GM21447 (cell line): Measurements from ENCODE around the gene MAGEA9.
"Not testable (repeated sequence)": the region's sequence is repeated elsewhere in the genome, so short reads cannot be mapped to it uniquely, and the experiment has no call there.

ENCODE experiments used
- ATAC-seq: cut with Tn5 transposase; IDR thresholded peaks from one replicate; pipeline ENCODE4 v1.9.1; 2021; ENCODE audit not compliant: unreplicated experiment

The MAGEA9 gene, protein sequence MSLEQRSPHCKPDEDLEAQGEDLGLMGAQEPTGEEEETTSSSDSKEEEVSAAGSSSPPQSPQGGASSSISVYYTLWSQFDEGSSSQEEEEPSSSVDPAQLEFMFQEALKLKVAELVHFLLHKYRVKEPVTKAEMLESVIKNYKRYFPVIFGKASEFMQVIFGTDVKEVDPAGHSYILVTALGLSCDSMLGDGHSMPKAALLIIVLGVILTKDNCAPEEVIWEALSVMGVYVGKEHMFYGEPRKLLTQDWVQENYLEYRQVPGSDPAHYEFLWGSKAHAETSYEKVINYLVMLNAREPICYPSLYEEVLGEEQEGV

DNA sequence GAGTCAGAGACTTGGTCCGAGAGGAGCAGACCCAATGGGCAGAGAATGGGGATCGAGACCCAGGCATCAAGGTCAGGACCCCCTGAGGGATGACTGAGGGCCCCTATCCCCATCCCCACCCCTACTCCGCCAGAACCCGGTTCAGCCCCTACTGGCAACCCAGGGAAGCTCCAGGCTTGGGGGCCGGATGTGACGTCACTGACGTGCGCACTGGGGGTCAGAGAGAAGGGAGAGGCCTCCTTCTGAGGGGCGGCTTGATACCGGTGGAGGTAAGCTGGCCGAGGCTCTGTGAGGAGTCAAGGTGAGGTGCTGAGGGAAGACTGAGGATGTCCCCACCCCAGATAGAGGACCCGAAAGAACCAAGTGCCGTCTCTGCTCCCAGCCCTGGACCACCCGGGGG is at the start of gene MAGEA9:
Gene MAGEA9, plus strand, starts transcription at position 204 of the 400 bp plus-strand sequence. CDS start 4,281 bp downstream, outside the sequence.
- not testable (repeated sequence) for ATAC-seq

GRCh38 chrX:149742269-149742668 is 39.5 kb upstream of the MAGEA9 start:
- not testable (repeated sequence) for ATAC-seq

DNA sequence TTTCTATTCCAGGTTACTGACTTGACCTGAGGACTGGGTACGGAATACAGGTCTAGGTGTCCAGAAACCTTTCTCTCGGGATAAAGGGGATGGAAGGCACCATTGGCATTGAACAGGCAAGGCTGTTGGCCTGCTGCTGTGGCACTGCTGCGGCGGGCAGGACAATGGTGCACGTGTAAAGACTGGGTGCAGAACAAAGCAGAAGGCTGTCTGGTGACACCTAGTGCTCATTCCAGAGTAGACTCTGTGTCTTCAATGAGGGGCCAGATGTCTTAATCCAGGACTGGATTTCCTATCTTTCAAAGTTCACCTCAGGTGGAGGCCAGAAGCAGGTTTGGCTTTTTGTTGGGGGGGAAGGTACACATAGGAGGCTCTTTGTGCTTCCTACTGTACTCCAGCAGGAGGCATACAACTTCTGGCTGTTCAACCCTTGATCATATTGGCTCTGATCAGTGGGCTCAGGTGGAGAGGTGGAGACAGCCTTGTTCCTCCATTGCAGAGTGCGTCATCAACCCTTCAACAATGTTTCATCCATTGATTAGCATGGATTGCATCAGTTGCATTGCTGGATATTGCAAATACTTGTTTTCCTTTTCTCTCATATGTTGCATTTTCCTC is 35.2 kb upstream of the MAGEA9 start:
- ATAC-seq, result not testable (repeated sequence)

GRCh38 chrX:149757206-149758067 is 24.3 kb upstream of the MAGEA9 start:
- ATAC-seq, result no peak

- ATAC-seq, result no peak
These were observed 23.5 kb upstream of the MAGEA9 start for GRCh38 chrX:149758068-149758714.

GRCh38 chrX:149758715-149759078 is 23.0 kb upstream of the MAGEA9 start:
- not testable (repeated sequence) for ATAC-seq

DNA sequence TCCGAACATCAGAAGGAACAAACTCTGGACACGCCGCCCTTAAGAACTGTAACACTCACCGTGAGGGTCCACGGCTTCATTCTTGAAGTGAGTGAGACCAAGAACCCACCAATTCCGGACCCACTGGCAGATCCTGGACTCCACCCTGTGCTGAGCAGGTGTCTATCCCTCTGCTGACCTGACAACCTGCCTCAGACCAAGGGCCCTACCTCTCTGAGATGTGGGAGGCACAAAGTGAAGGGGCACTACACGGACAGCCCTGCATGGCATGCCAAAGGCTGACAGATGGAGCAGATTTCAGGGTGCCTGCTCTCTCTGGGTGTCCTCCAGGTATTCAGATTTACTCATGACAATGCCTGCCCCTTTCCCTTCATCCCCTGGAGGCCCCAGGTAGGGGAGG is 21.9 kb upstream of the MAGEA9 start:
- no peak for ATAC-seq

GRCh38 chrX:149760965-149761364 is 20.8 kb upstream of the MAGEA9 start:
- ATAC-seq, result no peak

- not testable (repeated sequence) for ATAC-seq
These were observed 19.7 kb upstream of the MAGEA9 start for GRCh38 chrX:149761858-149762674.

- ATAC-seq, result no peak
These were observed 18.8 kb upstream of the MAGEA9 start for GRCh38 chrX:149762696-149763614.

DNA sequence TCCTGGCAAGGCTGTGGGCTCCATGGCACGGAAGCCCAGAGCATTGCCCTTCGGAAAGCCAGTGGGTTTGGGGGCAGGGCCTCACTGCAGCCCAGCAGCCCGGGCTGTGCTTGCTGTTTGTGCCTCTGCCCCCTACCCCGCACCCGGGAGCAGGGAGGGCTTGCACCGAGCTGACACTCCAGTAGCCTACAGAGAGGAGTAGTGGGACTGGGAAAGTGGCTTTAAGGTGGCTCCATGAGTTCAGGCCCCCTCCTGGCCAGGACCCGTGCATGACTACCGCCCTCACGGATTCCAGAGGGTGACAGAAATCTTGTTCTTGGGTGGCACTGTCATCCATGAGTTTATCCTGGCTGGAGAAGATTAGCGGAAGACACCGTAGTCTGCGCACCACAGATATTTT is 11.4 kb upstream of the MAGEA9 start:
- ATAC-seq, result not testable (repeated sequence)

- not testable (repeated sequence) for ATAC-seq
These were observed 8.7 kb upstream of the MAGEA9 start for GRCh38 chrX:149773026-149773425.

DNA sequence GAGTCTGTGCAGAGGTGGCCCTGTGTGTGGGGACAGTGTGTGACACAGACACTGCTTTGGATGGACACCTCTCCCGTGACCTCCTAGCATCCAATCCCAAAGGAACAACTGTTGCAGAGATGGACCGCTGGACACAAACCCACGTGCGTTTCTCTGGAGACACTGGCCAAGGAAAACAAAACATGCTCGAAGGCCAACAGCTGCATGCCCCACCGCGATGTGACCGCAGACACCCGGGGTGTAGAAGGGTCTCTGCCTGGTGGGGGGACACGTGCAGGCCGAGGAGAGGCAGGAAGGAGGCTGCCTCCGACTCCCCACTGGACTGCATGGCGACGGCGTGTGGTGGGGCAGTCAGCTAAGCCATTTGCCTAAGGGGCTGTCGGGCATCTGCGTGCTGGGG is 8.0 kb upstream of the MAGEA9 start, which contains the start of gene HSFX1:
Gene HSFX1, plus strand, starts transcription at position 301 of the 400 bp plus-strand sequence. CDS start 614 bp downstream, outside the sequence.
- not testable (repeated sequence) for ATAC-seq

GRCh38 chrX:149777999-149778398 is 3.7 kb upstream of the MAGEA9 start:
- not testable (repeated sequence) for ATAC-seq

DNA sequence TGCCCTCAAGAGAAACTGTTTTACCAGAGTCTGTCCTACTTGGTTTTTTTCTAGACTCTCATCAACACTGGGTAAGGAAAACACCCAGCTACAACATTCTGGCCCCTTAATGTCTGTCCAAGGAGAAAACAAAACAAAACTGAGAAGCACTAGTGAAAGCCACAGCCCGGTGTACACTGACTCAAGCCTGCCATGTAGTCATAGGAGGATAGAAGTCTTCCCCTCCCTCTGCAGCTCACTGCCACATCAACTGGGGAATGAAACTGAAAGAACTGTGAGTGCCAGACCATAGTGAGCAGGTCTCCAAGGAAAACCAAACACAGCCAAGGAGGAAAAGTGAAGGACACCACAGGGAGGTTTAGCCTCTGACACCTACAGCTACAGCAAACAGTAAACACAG is 13.8 kb downstream of the MAGEA9 start:
- peak; percentile 98 for ATAC-seq

GRCh38 chrX:149799095-149799714 is 17.5 kb downstream of the MAGEA9 start:
- no peak for ATAC-seq

DNA sequence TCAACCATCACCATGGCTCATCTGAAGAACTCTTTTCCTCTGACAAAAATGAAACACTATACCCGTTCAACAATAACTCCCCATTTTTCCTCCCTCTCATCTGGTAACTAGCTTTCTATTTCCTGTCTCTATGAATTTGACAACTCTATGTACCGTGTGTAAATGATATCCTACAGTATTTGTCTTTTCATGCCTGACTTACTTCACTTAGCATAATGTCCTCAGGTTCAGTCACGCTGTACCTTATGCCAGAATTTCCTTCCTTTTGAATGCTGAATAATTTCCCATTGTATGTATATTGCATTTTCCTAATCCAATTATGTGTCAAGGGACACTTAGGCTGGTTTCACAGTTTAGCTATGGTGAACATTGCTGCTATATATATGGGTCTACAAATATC is 18.2 kb downstream of the MAGEA9 start:
- no peak for ATAC-seq

DNA sequence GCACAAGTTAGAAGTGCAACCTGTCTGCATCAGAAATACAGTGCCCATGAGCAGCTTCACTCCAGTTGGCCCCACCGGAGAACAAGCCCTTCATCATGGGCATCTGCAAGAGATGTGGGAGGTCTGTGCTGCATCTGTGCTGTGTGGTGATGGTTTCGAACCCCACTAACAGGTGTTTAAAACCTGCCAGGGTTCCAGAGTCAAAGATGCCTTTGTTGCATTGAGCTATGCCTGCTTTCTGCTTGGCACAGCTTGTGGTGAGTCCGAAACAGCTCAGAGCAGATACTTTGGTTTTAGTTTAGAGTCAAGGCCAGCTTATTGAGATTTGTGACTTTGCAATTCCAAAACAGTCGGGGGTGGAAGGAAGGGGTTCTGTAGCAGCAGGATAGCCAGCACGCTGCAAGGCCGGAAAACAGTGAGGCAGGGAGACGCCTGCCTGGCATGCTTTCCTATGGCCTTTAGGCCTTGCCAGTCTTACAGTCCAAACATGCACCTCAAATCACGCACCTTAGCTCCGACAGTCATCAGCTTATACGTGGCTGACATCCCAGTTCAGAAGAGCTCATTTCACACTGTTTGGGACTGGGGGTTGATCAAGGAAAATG is 21.8 kb downstream of the MAGEA9 start:
- no peak for ATAC-seq
